Esophagus muscularis mucosa (tissue), 4 donors: ENCODE measurements around the gene FAM43B. TPM values are rescaled to one million over a fixed set of nuclear protein-coding genes. Genes with fewer than 3 reads are reported as not detected.
A peak's percentile ranks its signal among the peaks of the same experiment; 100 is the strongest.

ENCODE experiments used
- DNase-seq: peaks from one replicate; pipeline ENCODE4 v3.0.0-alpha.2; 2017; ENCODE audit errors: extremely low spot score
- H3K27ac ChIP-seq, 4 donors: fragments of 200-600 bp; sonication (generic); replicated peaks in 1 of 4; 1 replicate in 3 of 4; 2 replicates in 1 of 4; pipeline ENCODE4 v1.5.1; 2016 to 2019; ENCODE audit warnings: mild to moderate bottlenecking in 1 of 4
- H3K27me3 ChIP-seq, 4 donors: fragments of 200-600 bp; sonication (generic); one replicate each; pipeline versions ENCODE4 v1.5.1 to v1.6.0; 2016 to 2019
- H3K36me3 ChIP-seq, 4 donors: fragments of 200-600 bp; sonication (generic); one replicate each; pipeline ENCODE4 v1.5.1; 2016 to 2019
- H3K4me1 ChIP-seq, 4 donors: fragments of 200-600 bp; sonication (generic); one replicate each; pipeline ENCODE4 v1.5.1; 2016 to 2019
- H3K4me3 ChIP-seq, 4 donors: fragments of 200-600 bp; sonication (generic); 1 replicate in 2 of 4; 2 replicates in 2 of 4; pipeline ENCODE4 v1.5.1; 2016 to 2019; ENCODE audit warnings: mild to moderate bottlenecking in 4 of 4, moderate library complexity in 1 of 4
- H3K9me3 ChIP-seq, 4 donors: fragments of 200-600 bp; sonication (generic); 1 replicate in 3 of 4; 2 replicates in 1 of 4; pipeline ENCODE4 v1.5.1; 2016 to 2019
- EP300 ChIP-seq: sonication (generic); formaldehyde crosslinking; IDR thresholded peaks from one replicate; pipeline ENCODE4 v1.6.1; 2017; ENCODE audit warnings: antibody characterized with exemption
- POLR2A ChIP-seq: fragments of 450-650 bp; IDR thresholded peaks from one replicate; pipeline ENCODE4 v1.6.1; 2017; ENCODE audit warnings: antibody characterized with exemption, moderate library complexity, mild to moderate bottlenecking, low read depth
- POLR2AphosphoS5 ChIP-seq, 2 donors: sonication (generic); formaldehyde crosslinking; IDR thresholded peaks; one replicate each; pipeline ENCODE4 v1.6.1; 2017; ENCODE audit warnings: antibody characterized with exemption in 2 of 2
- WGBS: methylation state at CpG from one replicate; pipeline ENCODE4 v1.1.5; 2018; 5-methylcytosine and 5-hydroxymethylcytosine counted together
- intact Hi-C: fragments of 100-400 bp; cut with DNase I; formaldehyde crosslinking; loops from one replicate; pipeline ENCODE4 v1.15.1; 2023
- total RNA-seq, 4 donors: library from RNA; depleted of rRNA; stranded (reverse); fragments of >200 nt; gene quantifications; one replicate each; pipeline versions ENCODE4 v1.1.0 to v1.2.1, GENCODE V29; 2016
- TF ChIP-seq, protein P1 (sequence below), 3 experiments: fragments of 200-600 bp in 2 of 3; fragments of 450-650 bp in 1 of 3; sonication (generic) in 2 of 3; IDR thresholded peaks; one replicate each; pipeline ENCODE4 v1.5.1; 2017 to 2019; ENCODE audit warnings: antibody characterized with exemption in 3 of 3, mild to moderate bottlenecking in 2 of 3, moderate library complexity in 1 of 3

The FAM43B gene, protein sequence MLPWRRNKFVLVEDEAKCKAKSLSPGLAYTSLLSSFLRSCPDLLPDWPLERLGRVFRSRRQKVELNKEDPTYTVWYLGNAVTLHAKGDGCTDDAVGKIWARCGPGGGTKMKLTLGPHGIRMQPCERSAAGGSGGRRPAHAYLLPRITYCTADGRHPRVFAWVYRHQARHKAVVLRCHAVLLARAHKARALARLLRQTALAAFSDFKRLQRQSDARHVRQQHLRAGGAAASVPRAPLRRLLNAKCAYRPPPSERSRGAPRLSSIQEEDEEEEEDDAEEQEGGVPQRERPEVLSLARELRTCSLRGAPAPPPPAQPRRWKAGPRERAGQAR
- 1 to 10 TPM in 3 of 4 donors, not detected in 1; 2.2 to 4.2 (median 3.6) TPM for total RNA-seq

DNA sequence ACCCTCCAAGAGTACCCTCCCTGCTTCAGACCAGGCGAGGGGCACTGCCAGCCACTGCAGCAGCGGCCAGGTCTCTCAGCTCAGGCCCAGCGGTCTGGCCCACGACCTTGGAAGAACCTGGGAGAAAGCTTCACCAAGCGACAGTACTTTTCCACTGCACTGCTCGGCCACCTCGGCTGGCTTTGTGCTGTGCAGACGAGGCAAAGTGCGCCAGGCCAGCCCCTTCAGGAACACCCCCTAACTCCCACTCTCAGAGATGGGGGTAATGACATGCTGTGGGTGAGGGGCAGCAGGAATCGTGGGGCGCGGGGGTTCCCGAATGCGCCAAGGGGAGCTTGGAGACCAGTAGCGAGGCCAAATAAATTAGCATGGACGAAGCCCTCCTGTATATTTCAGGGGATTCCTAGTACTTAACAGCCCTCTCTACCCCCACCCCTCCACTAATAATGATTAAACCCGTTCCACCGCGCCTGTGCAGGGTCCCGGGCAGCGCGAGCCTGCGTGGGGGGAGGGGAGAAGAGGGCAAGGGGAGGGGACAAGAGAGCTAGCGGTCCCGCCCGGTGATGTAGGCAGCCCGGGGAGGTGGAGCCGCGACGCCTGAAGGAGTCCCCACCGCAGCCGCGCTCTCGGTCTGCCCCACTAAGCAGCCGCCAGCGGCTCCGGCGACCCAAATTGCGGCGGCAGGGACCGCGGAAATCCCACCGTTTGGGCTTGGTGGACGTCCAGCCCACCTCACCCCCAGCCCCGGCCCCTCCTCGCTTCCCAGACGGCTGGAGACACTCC lies at the start of gene FAM43B:
FAM43B (plus strand) TSS at position 629 of the 783 bp plus-strand sequence. CDS start 401 bp downstream, outside the sequence.
- Histone ChIP-seq H3K27me3 (peaks cover 0 to 90% (median 27%) of the 10 kb centered on the region in 4 donors), H3K9me3 (no peaks in the 10 kb centered on the region), H3K4me1 (peaks cover 21 to 36% (median 30%) of the 10 kb centered on the region in 4 donors), H3K36me3 (no peaks in the 10 kb centered on the region), H3K4me3 (peak within 1 kb of the TSS; percentile 45 to 57 (median 50)), H3K27ac (peak within 1 kb of the TSS; percentile 10 to 74 (median 50))
- DNase-seq: no peak
- intact Hi-C loops: no loop called here
- WGBS: 3% methylated on average over 20 of the region's 47 CpGs
- no peak for TF ChIP-seq EP300
- TF ChIP-seq POLR2AphosphoS5 (IDR thresholded peaks at IDR 0.05): peak in 1 of 2 donors; percentile 4

DNA sequence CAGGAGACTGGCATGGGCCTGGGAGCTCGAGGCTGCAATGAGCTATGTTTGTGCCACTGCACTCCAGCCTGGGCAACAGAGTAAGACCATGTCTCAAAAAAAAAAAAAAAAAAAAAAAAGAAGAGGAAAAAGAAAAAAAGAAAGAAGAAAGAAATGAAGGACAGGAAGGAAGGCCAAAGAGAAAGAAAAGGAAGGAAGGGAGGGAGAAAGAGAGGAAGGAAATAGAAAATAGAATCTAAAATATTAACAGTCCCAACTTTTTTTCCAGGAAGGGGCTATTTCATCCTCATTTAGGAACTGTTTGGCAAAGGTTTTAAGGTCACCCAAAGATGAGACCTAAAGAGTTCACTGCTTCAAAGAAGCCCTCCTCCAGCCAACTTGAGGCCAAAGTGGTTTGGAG lies 46.9 kb upstream of the FAM43B start:
- Histone ChIP-seq H3K4me3 (no peak overlapping the region), H3K4me1 (peaks cover 31 to 46% (median 46%) of the 10 kb centered on the region in 4 donors), H3K27ac (no peak overlapping the region), H3K9me3 (no peaks in the 10 kb centered on the region), H3K27me3 (no peaks in the 10 kb centered on the region), H3K36me3 (peaks cover 20 to 46% (median 31%) of the 10 kb centered on the region in 4 donors)
- DNase-seq: no peak
- WGBS: 86% methylated on average over 1 of the region's 1 CpG
- TF ChIP-seq POLR2A (no peak), POLR2AphosphoS5 (IDR thresholded peaks at IDR 0.05) (no peak), EP300 (no peak)
- TF ChIP-seq, protein P1, sequence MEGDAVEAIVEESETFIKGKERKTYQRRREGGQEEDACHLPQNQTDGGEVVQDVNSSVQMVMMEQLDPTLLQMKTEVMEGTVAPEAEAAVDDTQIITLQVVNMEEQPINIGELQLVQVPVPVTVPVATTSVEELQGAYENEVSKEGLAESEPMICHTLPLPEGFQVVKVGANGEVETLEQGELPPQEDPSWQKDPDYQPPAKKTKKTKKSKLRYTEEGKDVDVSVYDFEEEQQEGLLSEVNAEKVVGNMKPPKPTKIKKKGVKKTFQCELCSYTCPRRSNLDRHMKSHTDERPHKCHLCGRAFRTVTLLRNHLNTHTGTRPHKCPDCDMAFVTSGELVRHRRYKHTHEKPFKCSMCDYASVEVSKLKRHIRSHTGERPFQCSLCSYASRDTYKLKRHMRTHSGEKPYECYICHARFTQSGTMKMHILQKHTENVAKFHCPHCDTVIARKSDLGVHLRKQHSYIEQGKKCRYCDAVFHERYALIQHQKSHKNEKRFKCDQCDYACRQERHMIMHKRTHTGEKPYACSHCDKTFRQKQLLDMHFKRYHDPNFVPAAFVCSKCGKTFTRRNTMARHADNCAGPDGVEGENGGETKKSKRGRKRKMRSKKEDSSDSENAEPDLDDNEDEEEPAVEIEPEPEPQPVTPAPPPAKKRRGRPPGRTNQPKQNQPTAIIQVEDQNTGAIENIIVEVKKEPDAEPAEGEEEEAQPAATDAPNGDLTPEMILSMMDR (IDR thresholded peaks at IDR 0.05): no peak
- intact Hi-C loops: no loop called here

DNA sequence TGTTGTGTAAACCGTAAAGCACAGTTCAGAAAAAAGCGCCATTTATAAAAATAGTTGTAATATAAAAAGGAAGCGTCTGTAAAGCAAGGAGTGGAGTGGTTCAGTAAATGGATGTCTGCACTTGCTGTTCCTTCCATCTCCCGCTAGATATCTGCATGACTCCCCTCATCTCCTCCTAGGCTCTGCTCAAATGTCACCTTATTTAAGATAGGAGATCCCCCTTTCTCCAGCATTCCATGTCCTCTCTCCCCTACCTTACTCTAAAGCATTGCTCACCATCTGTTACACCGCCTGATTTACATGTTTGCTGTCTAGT lies 45.2 kb upstream of the FAM43B start:
- no peak for DNase-seq
- Histone ChIP-seq H3K27ac (peak overlapping the region; percentile 89 to 94 (median 89)), H3K4me3 (peak overlapping the region; percentile 72 to 99 (median 82)), H3K36me3 (peaks cover 5 to 29% (median 14%) of the 10 kb centered on the region in 4 donors), H3K27me3 (peaks cover 0 to 11% (median 1%) of the 10 kb centered on the region in 4 donors), H3K9me3 (no peaks in the 10 kb centered on the region), H3K4me1 (peaks cover 31 to 46% (median 46%) of the 10 kb centered on the region in 4 donors)
- intact Hi-C loops: no loop called here
- no peak for TF ChIP-seq POLR2AphosphoS5 (IDR thresholded peaks at IDR 0.05)
- no peak for TF ChIP-seq EP300
- TF ChIP-seq POLR2A: no peak
- TF ChIP-seq, protein P1 (IDR thresholded peaks at IDR 0.05): no peak
- WGBS: 37% methylated on average over 5 of the region's 5 CpGs

DNA sequence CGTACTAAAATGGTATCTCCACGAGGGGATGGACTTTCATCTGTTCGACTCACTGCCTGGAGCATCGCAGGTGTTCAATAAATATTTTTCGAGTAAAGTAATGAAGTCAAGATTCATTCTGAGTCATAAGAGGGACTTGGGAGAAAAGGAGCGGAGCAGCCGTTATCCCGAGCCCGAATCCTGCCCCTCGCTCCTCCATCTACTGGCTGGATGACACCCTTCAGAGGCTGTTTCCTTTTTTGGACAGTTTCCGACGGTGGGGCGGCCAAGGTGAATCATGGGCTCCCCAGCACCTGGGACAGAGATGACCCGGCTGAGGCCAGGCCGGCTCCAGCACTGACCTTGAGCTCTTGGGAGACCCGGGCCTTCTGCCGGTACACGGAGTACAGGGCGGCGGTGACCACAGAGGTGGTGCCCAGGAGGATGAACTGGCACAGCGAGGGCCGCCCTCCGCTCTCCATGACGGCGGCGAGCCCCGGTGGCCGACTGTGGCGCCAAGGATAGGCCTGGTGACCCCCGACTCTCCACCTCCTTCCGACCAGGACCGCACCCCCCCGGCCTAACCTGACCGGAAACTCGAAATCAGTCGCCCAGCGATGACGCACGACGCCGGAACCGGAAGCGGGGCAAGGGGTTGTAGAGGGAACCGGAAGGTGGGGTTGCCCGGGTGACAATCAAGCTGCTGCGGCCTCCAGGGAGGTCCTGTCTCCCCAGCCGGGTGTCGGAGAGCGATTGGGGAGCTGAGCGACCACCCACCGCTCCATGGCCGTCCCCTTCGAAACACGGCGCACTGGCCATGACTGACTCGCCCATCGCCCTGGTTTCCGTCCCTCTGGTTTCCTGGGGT lies 44.6 kb upstream of the FAM43B start, which contains the start of gene MUL1:
MUL1 (minus strand) TSS at position 588 of the 847 bp plus-strand sequence; CDS start at position 461, 127 bp downstream.
- peak; percentile 99 for DNase-seq
- H3K27me3 ChIP-seq: peaks cover 0 to 17% (median 2%) of the 10 kb centered on the region in 4 donors
- peaks cover 0 to 23% (median 8%) of the 10 kb centered on the region in 4 donors for H3K36me3 ChIP-seq
- no peaks in the 10 kb centered on the region for H3K9me3 ChIP-seq
- intact Hi-C loops: no loop called here
- TF ChIP-seq POLR2A: peak; percentile 64
- no peak for TF ChIP-seq EP300
- peak; percentile 96 for TF ChIP-seq POLR2AphosphoS5 (IDR thresholded peaks at IDR 0.05)
- peaks cover 31 to 46% (median 46%) of the 10 kb centered on the region in 4 donors for H3K4me1 ChIP-seq
- H3K4me3 ChIP-seq: peak within 1 kb of the TSS; percentile 72 to 99 (median 82)
- WGBS: 1% methylated on average over 27 of the region's 58 CpGs
- peak within 1 kb of the TSS; percentile 89 to 94 (median 89) for H3K27ac ChIP-seq

DNA sequence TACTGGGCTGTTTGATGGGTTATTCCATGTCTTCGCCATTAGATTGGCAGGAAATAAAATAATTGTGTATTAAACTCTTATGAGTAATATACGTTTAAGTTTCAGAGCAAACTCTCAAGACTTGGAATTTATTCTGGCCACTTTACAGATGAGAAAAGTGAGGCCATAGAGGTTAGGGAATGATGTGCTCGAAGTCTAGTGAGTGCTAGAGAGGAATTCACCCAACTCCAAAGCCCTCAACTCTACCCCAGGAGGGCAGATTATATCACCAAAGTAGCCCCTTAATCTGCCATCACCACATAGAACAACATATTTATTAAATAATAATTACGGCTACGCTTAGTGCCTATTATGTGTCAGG lies 44.0 kb upstream of the FAM43B start:
- peaks cover 29 to 46% (median 44%) of the 10 kb centered on the region in 4 donors for H3K4me1 ChIP-seq
- TF ChIP-seq, protein P1 (IDR thresholded peaks at IDR 0.05): no peak
- TF ChIP-seq POLR2AphosphoS5 (IDR thresholded peaks at IDR 0.05): no peak
- TF ChIP-seq EP300: no peak
- no peak for TF ChIP-seq POLR2A
- H3K9me3 ChIP-seq: no peaks in the 10 kb centered on the region
- H3K27ac ChIP-seq: peak overlapping the region; percentile 89 to 94 (median 89)
- peaks cover 0 to 23% (median 2%) of the 10 kb centered on the region in 4 donors for H3K27me3 ChIP-seq
- H3K4me3 ChIP-seq: peak overlapping the region; percentile 72 to 99 (median 82)
- H3K36me3 ChIP-seq: peaks cover 0 to 17% (median 4%) of the 10 kb centered on the region in 4 donors
- 62% methylated on average over 5 of the region's 5 CpGs for WGBS
- intact Hi-C loops: no loop called here
- no peak for DNase-seq
